Measurements from ENCODE around the gene PAPPA.

PAPPA gene, protein sequence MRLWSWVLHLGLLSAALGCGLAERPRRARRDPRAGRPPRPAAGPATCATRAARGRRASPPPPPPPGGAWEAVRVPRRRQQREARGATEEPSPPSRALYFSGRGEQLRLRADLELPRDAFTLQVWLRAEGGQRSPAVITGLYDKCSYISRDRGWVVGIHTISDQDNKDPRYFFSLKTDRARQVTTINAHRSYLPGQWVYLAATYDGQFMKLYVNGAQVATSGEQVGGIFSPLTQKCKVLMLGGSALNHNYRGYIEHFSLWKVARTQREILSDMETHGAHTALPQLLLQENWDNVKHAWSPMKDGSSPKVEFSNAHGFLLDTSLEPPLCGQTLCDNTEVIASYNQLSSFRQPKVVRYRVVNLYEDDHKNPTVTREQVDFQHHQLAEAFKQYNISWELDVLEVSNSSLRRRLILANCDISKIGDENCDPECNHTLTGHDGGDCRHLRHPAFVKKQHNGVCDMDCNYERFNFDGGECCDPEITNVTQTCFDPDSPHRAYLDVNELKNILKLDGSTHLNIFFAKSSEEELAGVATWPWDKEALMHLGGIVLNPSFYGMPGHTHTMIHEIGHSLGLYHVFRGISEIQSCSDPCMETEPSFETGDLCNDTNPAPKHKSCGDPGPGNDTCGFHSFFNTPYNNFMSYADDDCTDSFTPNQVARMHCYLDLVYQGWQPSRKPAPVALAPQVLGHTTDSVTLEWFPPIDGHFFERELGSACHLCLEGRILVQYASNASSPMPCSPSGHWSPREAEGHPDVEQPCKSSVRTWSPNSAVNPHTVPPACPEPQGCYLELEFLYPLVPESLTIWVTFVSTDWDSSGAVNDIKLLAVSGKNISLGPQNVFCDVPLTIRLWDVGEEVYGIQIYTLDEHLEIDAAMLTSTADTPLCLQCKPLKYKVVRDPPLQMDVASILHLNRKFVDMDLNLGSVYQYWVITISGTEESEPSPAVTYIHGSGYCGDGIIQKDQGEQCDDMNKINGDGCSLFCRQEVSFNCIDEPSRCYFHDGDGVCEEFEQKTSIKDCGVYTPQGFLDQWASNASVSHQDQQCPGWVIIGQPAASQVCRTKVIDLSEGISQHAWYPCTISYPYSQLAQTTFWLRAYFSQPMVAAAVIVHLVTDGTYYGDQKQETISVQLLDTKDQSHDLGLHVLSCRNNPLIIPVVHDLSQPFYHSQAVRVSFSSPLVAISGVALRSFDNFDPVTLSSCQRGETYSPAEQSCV (N-terminal part only)

DNA sequence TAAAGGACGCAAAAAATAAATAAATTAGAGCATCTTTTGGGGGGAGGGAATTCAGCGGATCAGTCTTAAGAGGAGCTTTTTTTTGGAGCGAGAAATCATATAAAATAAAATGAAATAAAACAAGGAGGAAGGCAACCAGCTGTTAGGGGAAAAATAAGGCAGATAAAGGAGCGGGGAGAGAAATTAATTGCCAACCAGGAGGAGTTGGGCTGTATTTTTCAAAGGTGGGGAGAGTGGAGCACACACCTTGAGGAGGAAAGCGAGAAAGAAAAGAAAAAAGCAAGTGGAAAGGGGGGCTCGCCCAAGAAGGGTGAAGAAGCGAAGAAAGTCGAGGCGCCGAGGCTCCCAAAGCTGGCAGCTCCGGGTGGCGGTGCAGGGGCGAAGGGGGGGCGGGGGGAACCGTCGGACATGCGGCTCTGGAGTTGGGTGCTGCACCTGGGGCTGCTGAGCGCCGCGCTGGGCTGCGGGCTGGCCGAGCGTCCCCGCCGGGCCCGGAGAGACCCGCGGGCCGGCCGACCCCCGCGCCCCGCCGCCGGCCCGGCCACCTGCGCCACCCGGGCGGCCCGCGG, at the start of gene PAPPA:
TSS of gene PAPPA (plus strand) at position 27 of the 569 bp plus-strand sequence. CDS start at position 409, 382 bp downstream.
- no peak for DNase-seq

DNA sequence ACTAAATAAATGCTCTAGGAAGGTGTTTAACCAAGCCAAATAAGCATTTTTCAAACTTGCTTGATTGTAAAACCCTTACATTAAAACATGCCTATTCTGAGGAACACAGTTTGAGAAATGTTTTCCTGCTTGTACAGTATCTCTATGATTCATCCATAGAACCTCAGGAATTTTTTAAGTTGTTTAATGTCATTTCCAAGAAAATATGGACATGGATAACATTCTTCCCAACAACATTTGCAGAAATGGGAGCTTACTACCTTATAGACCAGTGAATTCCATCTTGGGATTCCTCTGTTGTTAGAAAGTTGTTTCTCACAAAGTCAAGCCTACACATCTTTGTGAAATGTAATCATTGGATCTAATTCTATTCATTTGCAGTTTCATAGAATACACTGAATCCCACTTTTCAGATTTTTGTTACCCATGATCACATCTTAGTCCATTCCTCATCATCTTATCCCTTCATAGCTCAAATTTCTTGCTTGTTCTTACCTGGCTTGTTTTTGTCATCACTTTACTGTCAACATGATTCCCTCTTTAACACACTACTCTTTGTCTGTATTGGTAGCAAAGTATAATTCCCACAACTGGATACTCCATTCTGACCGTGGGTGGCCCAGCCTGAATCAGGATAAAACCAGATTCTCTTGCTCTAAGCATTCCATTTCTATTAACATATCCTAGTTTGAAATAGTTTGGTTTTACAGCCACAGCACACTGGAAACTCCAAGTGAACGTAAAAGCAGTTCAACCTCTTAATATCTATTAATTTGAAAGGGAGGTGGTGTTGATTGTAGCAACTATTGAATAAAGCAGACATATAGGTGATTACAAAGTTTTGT, 49.4 kb upstream of the PAPPA start:
- DNase-seq: no peak

DNA sequence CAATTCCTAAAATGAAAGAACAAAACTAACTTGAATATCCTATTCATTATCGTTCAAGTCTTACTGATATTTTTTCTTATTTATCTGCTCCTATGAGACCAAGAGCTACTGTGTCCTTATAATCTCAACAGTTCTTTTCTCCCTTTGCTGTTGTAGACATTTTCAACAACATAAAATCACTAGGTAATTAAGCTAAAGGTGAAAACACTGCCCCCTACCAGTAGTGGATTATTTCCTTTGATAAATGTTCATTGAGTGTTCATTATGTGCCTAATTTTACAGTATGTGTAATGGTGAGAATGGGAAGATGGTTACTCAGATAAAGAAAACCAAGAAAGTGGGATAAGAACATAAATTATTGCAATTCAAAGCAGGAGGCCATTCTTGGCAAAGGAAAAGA, 41.4 kb upstream of the PAPPA start:
- DNase-seq: peak in 1 of 2 experiments; percentile 9

DNA sequence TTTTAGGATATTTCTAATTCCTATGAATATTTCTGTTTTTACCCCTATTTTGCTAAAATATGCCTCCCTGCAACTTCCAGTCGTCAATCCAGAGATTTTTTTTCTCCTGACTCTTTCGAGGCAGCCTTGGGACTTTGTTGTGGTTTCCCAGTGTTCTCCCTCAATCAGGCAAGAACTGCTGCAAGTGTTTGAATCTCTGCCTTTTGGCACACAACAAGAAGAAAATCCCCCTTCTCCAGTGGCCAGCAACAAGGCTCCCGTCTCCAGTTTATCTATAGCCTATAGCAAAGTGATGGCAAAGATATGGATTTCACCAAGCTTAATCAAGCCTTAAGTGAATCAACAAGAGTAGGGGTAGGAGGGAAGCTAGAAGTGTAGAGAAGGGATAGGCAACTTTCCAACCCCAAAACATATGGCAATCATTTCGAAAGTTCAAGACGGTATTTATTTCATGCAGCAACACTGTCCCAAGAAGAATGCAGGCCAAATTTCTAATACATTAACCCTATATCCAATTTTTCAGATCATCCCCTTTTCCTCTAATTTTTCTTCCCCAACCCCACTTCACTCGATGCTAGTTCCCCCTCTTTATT, 37.7 kb upstream of the PAPPA start:
- DNase-seq: no peak

DNA sequence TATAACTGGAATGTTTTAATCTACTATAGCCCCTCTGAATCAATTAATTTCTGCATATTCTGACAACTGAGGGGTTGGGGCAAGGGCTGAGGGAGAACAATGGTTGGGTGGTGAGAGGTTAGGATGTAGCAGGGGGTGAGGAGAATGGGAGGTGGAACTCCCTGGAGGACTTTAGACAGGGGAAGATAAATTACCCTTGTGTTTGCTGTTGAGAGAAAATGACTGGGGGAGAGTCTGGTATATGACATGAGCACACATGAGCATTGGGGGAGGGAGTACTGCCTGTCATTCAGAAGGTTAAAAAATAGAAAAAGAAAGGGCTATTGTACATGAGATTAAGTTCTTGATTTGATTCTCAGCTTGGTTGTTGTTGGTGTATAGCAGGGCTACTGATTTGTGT, 37.2 kb upstream of the PAPPA start:
- no peak for DNase-seq

DNA sequence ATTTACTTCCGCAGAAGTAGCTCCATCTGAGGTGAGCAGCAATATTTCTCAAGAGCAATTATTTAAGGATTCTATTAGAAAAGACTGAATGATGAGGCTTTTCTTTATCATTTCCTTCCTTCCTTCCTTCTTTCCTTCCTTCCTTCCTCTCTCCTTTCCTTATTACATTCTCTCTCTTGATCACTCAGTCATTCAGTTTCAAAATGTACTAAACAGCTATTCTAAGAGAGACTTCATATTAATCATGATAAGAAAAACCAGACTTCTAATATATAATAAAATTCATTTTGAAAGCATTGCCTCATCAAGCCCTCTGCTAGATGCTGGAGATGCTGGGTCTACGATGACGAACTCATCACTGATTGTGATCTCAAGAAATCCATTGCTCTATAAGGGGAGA, 30.4 kb upstream of the PAPPA start:
- no peak for DNase-seq

DNA sequence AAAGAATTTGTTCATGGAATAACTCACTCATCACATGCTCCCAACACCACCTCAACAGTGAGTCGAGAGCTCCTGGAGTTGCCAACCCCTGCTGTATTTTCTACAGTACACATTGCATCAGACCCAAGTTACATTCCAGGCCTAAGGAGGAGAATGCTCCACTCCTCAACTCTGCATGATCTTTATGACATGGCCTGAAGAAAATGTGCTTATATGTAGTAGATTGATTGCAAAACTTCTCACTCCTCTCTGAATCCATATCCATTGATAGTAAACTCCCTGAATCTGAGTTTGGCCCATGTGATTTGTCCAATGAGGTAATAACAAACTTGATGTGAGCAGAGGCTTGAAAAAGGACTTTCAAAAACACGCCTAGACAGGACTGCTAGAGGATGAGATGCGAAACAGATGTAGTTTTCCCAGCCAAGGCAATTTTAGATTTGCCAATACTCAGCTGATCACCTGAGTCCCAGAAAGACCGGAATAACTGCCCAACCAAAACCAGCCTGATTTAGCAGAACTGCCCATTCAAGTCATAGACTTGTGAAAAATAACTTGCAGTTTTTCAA, 29.0 kb upstream of the PAPPA start:
- no peak for DNase-seq

DNA sequence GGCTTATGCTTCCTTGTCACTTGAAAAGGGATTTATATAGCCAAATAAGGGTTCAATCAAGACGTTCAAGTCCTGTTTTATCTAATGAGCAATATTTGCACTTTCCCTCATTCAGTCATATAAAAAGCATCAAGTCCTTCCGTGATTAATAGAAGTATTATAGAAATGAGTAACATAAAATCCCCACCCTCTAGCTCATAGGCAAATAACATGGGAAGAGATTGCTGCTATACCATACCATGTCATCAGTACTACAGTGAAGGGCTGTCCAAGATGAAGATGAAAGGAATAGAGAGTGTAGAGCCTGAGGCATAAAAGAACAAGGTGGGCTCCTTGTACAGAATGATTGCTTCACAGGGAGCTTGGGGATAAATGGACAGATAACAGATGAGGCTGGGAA, 20.4 kb upstream of the PAPPA start:
- DNase-seq: no peak

DNA sequence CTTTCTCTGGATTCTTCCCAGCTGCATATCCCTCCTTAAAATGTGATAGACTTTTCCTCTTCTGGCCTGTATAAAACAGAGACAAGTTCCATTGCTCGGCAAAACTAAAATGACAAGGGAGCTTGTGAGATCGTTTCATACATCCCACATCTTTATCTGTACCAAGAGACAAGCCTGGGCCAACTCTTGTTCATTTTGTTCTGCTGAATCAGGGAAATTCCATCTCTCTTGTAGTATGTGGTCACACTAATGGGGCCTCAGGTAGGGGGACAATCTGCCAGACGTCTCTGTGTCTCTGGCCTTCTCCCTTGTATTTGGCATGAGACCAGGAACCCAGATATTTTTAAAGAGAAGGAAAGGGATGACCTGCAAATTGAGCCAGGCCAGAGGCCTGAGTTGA, 18.6 kb upstream of the PAPPA start:
- no peak for DNase-seq

DNA sequence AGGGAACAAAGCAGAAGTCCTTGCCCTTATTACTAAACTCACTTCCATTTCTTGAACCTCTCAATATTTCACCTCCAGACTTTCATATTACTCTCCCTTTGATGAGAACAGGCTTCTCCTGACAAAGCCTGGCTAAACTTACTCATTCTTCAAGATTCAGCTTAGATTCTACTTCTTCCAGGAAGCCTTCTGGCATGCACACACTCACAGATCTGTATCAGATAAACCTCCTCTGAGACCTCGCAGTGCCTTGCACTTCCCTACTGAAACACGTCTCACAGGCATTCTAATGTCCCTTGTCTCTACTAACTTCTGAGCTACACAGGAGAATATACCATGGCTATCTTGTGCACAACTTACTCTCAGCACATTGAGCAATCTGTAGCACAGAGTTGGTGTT, 16.6 kb upstream of the PAPPA start:
- DNase-seq: no peak

DNA sequence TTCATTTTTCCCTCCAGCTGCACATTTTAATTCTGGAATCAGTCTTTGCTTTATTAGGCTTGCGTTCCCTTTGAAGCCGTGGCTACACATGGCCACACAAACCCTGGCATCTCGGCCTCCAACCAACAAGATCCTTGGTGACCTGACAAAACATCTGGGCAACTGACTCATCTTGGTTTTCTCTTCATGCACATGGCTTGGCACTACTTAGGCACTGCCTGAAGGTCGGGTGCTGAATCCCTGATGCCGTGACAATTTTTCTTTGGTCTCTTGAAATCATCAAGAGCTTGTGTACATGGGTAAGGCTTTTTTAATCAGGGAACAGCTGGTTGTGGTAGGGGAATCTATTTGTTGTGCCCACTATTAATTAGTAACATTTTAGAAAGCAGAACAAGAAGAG, 16.0 kb upstream of the PAPPA start:
- DNase-seq: no peak

DNA sequence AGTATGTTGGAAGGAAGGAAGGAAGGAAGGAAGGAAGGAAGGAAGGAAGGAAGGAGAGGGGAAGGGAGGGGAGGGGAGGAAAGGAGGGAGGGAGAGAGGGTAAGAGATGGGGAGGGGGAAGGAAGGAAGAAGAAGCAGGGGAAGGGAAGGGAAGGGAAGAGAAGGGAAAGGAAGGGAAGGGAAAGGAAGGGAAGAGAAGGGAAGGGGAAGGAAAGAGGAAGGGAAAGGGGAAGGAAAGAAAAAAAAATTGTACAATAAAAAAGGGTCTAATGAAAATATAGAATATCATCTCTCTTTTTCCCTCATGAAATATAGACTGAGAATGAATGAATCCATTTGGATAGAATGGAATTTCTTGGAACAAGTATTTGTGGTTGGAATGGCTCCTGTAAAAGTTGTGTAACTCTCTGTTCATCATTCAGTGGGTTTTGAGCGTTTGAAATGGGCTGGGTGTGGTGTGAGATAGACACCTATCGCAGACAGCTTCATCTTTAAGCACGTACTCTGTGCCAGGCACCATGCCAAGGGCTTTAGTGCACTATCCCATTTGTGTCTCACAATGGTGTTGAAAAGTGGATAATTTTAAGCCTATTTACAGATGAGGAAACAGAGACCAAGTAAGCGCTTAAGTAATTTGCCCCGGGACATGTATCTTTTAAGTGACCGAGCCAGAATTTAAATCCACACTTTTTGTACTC, 11.6 kb upstream of the PAPPA start:
- no peak for DNase-seq

DNA sequence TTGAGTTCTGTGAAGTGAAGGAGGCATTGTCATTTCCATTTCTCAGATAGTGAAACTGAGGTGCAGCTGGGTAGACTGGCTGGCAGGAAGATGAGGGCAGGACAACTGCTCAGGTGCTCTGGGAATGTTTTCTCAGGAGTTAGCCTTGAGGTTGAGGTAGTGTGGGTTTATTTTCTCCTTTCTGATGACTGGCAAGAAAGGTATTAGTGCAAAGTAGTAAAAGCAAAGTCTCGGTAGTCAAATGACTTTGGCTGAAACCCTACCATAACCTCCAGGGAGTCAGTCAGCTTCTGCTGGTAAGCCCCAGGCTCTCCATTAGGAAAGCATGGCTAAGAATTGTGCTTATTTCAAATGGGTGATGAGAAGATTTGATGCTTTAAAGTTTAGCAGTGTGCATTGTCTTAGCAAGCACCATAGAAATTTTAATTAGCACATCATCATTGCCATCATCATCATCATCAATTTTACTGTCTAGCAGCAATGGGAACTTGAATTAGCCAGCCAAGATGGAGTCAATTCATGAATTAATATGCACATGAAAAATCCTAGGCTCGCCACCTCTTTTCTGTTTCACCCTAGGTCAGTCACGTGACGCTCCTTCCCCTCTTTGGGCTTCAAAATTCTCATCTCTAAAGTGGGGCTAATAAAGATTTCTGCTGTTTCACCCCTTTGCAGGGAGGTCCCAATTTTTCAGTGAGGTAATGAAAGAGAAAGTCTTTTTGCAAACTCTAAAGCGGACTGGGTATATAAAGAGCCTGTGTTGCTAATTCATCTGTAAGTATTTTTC, 10.7 kb upstream of the PAPPA start:
- DNase-seq: no peak

DNA sequence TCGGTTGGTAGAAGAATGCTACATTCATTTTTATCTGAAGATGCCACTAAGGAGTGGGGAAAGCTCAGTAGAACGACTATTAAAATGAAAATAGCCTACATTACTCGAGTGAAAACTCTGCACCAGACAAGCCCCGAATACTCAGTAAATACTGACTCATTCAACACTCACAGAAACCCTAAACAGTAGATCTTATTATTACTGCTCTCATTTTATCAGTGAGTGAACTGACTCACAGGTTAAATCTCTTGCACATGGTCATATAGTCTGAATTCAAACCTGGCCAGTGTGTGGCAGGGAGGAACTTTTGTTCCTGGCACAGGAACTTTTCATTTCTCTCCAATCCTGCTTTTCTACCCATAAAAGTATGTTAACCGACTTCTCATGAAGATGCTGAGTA, 9.6 kb upstream of the PAPPA start:
- DNase-seq: no peak

DNA sequence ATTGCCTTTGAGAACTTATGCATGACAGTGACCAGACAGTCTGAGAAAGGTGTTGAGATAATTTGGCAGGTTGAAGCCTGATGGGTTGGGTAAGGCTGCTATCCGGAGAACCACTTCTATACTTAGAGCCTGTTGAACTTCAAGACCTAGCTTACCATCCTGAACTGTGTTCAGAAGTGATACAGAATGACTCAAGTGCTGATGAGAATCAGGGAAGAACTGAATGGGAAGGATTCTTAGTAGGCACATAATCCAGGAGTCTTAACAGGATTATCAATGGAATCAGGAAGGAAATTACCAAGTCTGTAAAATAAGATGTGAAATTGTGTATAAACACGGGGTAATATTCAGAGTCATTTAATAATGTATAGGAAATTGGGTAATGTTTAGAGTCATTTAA, 9.0 kb upstream of the PAPPA start:
- DNase-seq: no peak

DNA sequence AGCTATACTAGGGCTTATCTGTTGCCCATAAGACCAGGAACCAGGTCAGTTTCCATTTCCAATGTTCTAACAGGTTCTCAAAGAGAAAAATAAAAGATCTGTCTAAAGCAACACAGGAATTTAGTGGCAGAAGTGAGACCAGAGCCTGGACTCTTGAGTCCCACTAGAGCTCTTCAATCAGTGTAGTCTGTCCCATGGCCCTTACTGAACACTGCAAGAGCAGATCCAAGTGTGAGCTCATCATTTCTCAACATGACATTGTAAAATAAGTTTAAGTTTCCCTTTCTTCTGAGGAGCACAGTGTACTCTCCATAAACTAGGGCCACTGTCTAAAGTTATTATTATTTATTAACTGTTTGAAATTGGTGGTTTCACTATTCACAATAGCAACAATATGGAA, 8.6 kb upstream of the PAPPA start:
- DNase-seq: no peak

DNA sequence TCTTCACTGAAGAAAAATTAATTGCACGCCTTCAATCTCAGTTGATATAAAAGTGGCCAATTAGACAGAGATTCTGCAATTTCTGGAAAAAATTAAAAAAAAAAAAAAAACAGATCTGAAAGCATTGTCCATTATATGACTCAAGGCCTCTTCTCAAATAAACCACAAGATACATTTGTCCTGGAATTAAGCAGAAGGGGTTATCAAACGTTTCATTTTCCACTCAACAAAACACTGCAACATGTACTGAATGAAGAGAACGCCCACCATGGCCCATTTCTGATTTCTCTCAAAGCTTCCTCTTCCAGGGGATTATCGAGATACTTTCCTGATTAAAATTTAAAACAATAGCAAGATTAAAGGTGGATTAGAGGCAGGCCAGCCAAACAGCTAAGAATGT, 5.8 kb upstream of the PAPPA start:
- DNase-seq: no peak

DNA sequence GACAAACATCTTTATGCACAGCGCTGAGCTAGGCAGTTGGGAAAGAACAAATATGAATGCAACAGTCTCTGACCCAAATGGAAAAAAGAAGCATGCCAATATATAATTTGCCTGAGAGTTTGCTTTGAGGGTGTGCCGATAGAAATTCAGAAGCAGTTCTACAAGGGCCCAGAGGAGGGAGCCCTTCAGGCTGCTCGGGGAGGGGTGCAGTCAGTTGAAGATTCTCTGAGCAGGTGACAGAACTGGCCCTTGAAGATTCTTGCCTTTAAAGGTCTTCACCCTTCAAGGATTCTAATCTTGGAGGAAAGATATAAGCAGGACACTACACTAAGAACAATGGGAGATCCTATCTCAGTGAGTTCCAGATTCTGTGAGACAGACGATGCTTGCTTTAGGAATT, 3.7 kb upstream of the PAPPA start:
- DNase-seq: no peak

DNA sequence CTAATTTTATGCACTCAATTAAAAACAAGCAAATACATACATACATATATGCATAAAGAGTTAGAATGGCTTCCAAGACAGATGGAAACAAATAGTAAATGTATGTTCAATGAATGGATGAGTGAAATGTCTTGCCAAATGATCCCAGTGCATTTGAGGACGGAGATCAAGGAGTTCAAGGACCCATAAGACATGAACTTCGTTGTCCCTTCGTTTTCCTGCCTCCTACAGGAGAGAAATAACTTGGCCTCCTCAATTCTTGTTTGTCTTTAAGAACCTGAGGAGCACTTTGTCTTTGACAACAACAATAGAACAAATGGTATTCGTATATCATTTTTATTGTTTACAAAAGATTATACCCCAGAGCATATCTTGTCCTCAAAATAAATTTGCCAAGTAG, 2.4 kb upstream of the PAPPA start:
- no peak for DNase-seq

DNA sequence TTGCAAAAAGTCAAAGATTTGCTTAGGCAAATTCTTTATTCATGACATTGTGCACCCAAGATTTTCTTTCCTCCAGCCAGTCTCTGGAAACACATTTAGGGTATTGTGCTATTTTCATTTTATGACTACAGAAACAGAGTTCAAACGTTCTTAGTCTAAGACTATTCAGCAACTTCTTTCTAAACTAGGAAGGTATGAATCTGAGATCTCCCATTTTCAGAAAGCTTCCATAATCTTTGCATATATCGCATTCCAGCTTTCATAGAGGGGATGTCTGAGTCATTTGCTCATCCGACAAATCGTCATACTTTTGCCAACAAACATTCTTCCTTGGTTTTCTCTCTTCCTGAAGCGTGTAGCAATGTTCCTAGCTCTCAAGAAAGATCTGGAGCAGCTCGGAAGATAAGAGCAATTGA, 1.6 kb upstream of the PAPPA start:
- DNase-seq: no peak

All from AML-193 (cell line).